Mesothelial cell of epicardium (in vitro differentiated cells): Measurements from ENCODE around the gene ZFYVE28. TPM values are rescaled to one million over a fixed set of nuclear protein-coding genes. Genes with fewer than 3 reads are reported as not detected.

ENCODE experiments used
- DNase-seq, 2 experiments: peaks; one replicate each; pipeline ENCODE4 v3.0.0; 2021; ENCODE audit warnings: low spot score in 2 of 2; ENCODE audit not compliant: unreplicated experiment in 2 of 2
- H3K27ac Mint-ChIP-seq: 2 replicates; pipeline ENCODE4 v1.8.0; 2021; ENCODE audit warnings: mixed read lengths
- H3K27me3 Mint-ChIP-seq: 2 replicates; pipeline ENCODE4 v1.8.0; 2021; ENCODE audit warnings: low read depth, mixed read lengths
- H3K36me3 Mint-ChIP-seq: 2 replicates; pipeline ENCODE4 v1.8.0; 2021; ENCODE audit warnings: mixed read lengths
- H3K4me1 Mint-ChIP-seq: 2 replicates; pipeline ENCODE4 v1.8.0; 2021; ENCODE audit warnings: mixed read lengths
- H3K4me3 Mint-ChIP-seq: 2 replicates; pipeline ENCODE4 v1.8.0; 2021; ENCODE audit warnings: mild to moderate bottlenecking, moderate library complexity, mixed read lengths
- H3K9me3 Mint-ChIP-seq: 2 replicates; pipeline ENCODE4 v1.8.0; 2021; ENCODE audit warnings: mixed read lengths
- total RNA-seq: library from RNA; stranded (reverse); gene quantifications from 3 replicates; pipeline ENCODE4 v1.2.1, GENCODE V29; 2021
- TF ChIP-seq, protein P1 (sequence below): fragments of 200-600 bp; sonication (generic); IDR thresholded peaks from one replicate; pipeline ENCODE4 v1.5.0; 2021; ENCODE audit warnings: antibody characterized with exemption; ENCODE audit not compliant: unreplicated experiment

Gene ZFYVE28
- total RNA-seq, 1 donor from 2014 or later = 0.51 TPM

DNA sequence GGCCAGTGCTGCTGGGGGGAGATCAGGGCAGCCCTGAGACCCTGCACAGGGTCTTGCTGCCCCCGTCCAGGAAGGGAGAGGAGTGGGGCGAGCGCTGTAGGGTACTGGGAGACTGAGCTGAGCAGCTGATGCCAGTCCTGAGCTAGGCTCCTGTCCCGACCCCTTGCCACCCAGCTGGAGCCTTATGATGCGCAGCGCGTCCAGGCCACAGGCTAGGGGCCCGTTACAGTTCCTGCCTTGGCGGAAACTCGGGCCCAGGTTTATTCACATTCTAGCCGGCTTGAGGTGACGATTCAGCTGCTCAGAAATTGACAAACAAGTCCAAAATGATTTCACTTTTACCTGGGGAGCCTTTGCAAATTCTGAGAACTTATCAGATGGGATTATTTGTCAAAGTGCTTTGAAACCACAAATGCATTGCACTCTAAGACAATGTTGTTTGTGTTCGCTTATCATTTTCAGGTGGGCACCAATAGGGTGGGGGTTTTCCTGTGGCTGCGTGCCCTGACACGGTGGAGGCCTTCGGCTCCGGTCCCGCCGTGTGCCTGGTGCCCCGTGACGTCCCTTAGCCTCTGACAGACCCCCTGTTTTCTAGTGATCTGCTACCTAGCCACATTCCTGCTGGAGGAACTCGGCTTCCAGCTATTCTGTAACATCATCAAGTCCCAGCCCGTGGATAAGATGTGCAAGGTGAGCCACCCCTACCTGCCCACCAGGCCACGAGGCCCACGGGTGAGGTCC lies 19.2 kb upstream of the ZFYVE28 start:
- H3K27ac Mint-ChIP-seq = no peak overlapping the region
- no peak for DNase-seq
- H3K9me3 Mint-ChIP-seq = no peaks in the 10 kb centered on the region
- no peaks in the 10 kb centered on the region for H3K4me1 Mint-ChIP-seq
- no peak overlapping the region for H3K4me3 Mint-ChIP-seq
- TF ChIP-seq, protein P1, sequence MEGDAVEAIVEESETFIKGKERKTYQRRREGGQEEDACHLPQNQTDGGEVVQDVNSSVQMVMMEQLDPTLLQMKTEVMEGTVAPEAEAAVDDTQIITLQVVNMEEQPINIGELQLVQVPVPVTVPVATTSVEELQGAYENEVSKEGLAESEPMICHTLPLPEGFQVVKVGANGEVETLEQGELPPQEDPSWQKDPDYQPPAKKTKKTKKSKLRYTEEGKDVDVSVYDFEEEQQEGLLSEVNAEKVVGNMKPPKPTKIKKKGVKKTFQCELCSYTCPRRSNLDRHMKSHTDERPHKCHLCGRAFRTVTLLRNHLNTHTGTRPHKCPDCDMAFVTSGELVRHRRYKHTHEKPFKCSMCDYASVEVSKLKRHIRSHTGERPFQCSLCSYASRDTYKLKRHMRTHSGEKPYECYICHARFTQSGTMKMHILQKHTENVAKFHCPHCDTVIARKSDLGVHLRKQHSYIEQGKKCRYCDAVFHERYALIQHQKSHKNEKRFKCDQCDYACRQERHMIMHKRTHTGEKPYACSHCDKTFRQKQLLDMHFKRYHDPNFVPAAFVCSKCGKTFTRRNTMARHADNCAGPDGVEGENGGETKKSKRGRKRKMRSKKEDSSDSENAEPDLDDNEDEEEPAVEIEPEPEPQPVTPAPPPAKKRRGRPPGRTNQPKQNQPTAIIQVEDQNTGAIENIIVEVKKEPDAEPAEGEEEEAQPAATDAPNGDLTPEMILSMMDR = no peak
- H3K36me3 Mint-ChIP-seq = no peaks in the 10 kb centered on the region
- H3K27me3 Mint-ChIP-seq = peaks cover 3% of the 10 kb centered on the region

DNA sequence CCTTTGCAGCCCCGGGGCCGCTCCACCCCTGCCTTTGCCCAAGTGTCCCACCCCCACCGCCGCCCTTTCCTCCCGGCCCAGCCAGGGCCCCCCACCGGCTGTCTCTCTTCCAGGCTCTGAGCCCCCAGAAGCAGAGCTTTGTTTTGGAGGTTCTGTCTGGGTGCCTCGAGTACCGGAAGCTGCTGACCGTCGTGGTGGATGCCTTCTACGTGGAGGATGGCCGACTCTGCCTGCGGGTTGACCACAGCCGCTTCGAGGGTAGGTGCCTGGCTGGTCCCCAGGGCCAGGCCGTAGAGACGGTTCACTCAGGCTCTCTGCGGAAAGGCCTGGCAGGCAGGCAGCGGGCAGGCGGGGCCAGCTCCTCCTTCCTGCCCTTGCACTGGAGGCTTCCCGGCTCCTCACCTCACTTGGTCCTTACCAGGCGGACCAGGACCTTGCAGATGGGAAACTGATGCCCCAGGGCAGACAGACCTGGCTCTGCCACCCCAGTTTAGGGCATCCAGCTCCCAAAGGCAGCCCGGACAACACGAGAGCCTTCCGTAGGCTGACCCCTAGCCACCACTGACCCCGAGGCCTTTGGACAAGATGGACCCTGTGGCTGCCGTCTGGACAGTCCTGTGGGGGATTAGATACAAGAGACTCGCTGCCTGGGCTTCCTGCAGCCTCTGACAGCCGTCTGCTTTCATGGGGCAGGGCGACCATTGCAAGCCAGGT lies 18.5 kb upstream of the ZFYVE28 start:
- no peak overlapping the region for H3K4me3 Mint-ChIP-seq
- no peaks in the 10 kb centered on the region for H3K36me3 Mint-ChIP-seq
- no peaks in the 10 kb centered on the region for H3K9me3 Mint-ChIP-seq
- TF ChIP-seq, protein P1 = no peak
- no peak for DNase-seq
- peaks cover 3% of the 10 kb centered on the region for H3K27me3 Mint-ChIP-seq
- no peaks in the 10 kb centered on the region for H3K4me1 Mint-ChIP-seq
- H3K27ac Mint-ChIP-seq = no peak overlapping the region

DNA sequence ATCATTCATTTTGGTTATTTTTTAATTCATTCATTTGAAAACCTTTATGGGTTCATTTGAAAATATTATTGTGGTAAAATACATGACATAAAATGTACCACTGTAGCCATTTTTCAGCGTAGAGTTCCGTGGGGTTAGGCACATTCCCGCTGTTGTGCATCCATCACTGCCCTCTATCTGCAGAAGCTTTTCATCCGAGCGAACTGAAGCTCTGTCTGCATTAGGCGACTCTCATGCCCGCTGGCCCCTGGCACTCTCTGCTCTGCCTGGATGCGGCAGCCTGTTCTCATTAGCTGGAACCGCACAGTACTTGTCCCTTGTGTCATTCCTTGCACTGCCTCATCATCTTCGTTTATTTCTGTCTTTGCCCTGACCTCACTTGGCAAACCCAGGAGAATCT lies 17.9 kb upstream of the ZFYVE28 start:
- no peaks in the 10 kb centered on the region for H3K36me3 Mint-ChIP-seq
- TF ChIP-seq, protein P1 = no peak
- peaks cover 3% of the 10 kb centered on the region for H3K27me3 Mint-ChIP-seq
- no peaks in the 10 kb centered on the region for H3K9me3 Mint-ChIP-seq
- no peak overlapping the region for H3K27ac Mint-ChIP-seq
- H3K4me1 Mint-ChIP-seq = no peaks in the 10 kb centered on the region
- no peak for DNase-seq
- H3K4me3 Mint-ChIP-seq = no peak overlapping the region

- Mint-ChIP-seq H3K27me3 (peaks cover 3% of the 10 kb centered on the region), H3K9me3 (no peaks in the 10 kb centered on the region), H3K4me1 (no peaks in the 10 kb centered on the region), H3K4me3 (no peak overlapping the region), H3K36me3 (no peaks in the 10 kb centered on the region), H3K27ac (no peak overlapping the region)
- TF ChIP-seq, protein P1 = no peak
- no peak for DNase-seq
Measured at GRCh38 chr4:2434420-2434819, 16.0 kb upstream of the ZFYVE28 start.

GRCh38 chr4:2433609-2434350 lies 15.3 kb upstream of the ZFYVE28 start:
- no peak for DNase-seq

More at GRCh38 chr4:2433609-2434350, 15.3 kb upstream of the ZFYVE28 start:
- H3K4me1 Mint-ChIP-seq = no peaks in the 10 kb centered on the region
- no peaks in the 10 kb centered on the region for H3K9me3 Mint-ChIP-seq
- H3K4me3 Mint-ChIP-seq = no peak overlapping the region
- no peak overlapping the region for H3K27ac Mint-ChIP-seq
- no peaks in the 10 kb centered on the region for H3K36me3 Mint-ChIP-seq
- peaks cover 3% of the 10 kb centered on the region for H3K27me3 Mint-ChIP-seq
- TF ChIP-seq, protein P1 = no peak
